WI38 (cell line): ENCODE data around the gene USP9Y.

Experiments
- H3K4me3 ChIP-seq: 2 replicates; pipeline ENCODE4 v1.5.1; 2011; ENCODE audit warnings: low read depth, mild to moderate bottlenecking, control low read depth, low read length
- TF ChIP-seq, protein P1 (sequence below): IDR thresholded peaks from 2 replicates; pipeline ENCODE4 v1.5.1; 2012; ENCODE audit warnings: low read depth, mild to moderate bottlenecking, control low read depth, low read length

Gene USP9Y

GRCh38 chrY:12826791-12827190, 125.8 kb downstream of the USP9Y start:
- no peak overlapping the region for H3K4me3 ChIP-seq
- TF ChIP-seq, protein P1, sequence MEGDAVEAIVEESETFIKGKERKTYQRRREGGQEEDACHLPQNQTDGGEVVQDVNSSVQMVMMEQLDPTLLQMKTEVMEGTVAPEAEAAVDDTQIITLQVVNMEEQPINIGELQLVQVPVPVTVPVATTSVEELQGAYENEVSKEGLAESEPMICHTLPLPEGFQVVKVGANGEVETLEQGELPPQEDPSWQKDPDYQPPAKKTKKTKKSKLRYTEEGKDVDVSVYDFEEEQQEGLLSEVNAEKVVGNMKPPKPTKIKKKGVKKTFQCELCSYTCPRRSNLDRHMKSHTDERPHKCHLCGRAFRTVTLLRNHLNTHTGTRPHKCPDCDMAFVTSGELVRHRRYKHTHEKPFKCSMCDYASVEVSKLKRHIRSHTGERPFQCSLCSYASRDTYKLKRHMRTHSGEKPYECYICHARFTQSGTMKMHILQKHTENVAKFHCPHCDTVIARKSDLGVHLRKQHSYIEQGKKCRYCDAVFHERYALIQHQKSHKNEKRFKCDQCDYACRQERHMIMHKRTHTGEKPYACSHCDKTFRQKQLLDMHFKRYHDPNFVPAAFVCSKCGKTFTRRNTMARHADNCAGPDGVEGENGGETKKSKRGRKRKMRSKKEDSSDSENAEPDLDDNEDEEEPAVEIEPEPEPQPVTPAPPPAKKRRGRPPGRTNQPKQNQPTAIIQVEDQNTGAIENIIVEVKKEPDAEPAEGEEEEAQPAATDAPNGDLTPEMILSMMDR, result no peak

- no peak overlapping the region for H3K4me3 ChIP-seq
- TF ChIP-seq, protein P1, result no peak
Observed at GRCh38 chrY:12833284-12833683, 132.3 kb downstream of the USP9Y start.

DNA sequence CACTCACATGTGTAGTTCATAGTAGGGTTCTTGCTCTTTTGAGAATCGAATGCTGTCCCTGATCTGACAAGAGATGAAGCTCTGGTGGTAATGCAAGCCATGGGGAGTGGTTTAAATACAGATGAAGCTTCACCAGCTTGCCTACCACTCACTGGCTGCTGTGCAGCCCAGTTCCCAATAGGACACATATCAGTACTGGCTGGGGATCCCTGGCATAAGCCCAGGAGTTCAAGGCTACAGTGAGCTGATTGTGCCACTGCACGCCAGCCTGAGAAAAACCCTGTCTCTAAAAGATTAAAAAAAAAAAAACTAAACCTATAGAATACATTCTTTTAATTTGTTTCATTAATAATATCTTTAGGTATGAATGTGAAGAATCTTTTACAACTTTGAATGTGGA, 136.5 kb downstream of the USP9Y start:
- TF ChIP-seq, protein P1, result no peak
- no peak overlapping the region for H3K4me3 ChIP-seq

- TF ChIP-seq, protein P1, result no peak
- no peak overlapping the region for H3K4me3 ChIP-seq
Observed at GRCh38 chrY:12841368-12841767, 140.3 kb downstream of the USP9Y start.

DNA sequence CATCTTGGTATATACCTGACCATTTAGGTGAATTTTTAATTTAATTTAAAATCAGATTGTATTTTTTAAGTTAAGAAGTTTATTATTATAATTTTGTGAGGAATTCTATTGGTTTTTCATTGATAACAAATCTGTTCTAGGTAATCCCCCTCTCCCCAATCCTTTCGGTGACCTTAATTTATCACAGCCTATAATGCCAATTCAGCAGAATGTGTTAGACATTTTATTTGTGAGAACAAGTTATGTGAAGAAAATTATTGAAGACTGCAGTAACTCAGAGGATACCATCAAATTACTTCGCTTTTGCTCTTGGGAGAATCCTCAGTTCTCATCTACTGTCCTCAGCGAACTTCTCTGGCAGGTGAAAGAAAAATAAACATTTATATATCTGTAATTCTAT, 145.8 kb downstream of the USP9Y start:
- H3K4me3 ChIP-seq, result no peak overlapping the region
- TF ChIP-seq, protein P1, result no peak

DNA sequence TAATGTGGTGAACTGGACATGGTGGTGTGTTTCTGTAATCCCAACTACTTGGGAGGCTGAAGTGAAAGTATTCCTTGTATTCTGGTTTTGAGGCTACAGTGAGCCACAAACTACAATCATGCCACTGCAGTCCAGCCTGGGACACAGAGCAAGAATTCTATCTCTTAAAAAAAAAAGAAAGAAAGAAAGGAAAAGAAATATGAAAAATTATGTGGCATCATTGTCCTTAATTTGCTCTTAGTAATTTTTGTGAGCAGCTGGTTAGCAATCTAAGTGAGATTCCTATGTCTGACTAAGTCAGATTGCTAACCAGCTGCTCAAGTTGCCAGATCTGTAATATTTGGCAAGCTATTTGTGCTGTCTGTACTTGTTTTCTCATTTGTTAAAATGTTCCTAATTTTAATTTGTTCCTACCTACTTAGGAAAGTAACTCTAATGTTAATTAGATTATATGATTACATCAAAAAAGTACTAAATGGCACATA, 154.8 kb downstream of the USP9Y start:
- TF ChIP-seq, protein P1, result no peak

GRCh38 chrY:12867960-12868359, 166.9 kb downstream of the USP9Y start:
- TF ChIP-seq, protein P1, result no peak

More for the DNA sequence above, 154.8 kb downstream of the USP9Y start:
- H3K4me3 ChIP-seq, result no peak overlapping the region

More at GRCh38 chrY:12867960-12868359, 166.9 kb downstream of the USP9Y start:
- H3K4me3 ChIP-seq, result no peak overlapping the region
